ENCODE data around the gene CKS1B. TPM values are rescaled to one million over a fixed set of nuclear protein-coding genes. Genes with fewer than 3 reads are reported as not detected.

The CKS1B gene
- total and polyA plus RNA-seq, 2 donors (not counting 1 experiment from before 2014, with no cell fraction given): 16.8 to 33.0 TPM

GRCh38 chr1:154970631-154971340, 3.7 kb upstream of the CKS1B start, which contains the start of gene SHC1:
TSS of gene SHC1 (minus strand) at chr1:154970747. CDS start at chr1:154970526, 221 bp downstream.
- Mint-ChIP-seq H3K27ac (peak within 1 kb of the TSS; percentile 54), H3K4me3 (peak within 1 kb of the TSS; percentile 24), H3K27me3 (no peaks in the 10 kb centered on the region), H3K4me1 (peaks cover 27% of the 10 kb centered on the region), H3K9me3 (ENCODE audit: insufficient read depth) (no peaks in the 10 kb centered on the region)
- no peak for DNase-seq
- ChIA-PET CTCF (interaction anchor here (0.9 to 8.7 kb wide), 6 partner anchors 8 to 47 kb away, joined by 3 to 110 read pairs (median 4); partner anchors contain the start of genes PMVK and PYGO2), POLR2A (interaction anchor here (1.2 kb wide), 1 partner anchor 15 kb away, joined by 6 read pairs; the partner anchor contains the start of gene PBXIP1)
- no peaks in the 10 kb centered on the region for H3K9me3 ChIP-seq (ENCODE audit: control extremely low read depth in 1 of 3, control insufficient read depth in 2 of 3, insufficient read depth in 1 of 3, low read length in 2 of 3)
- peaks cover 13 to 33% of the 10 kb centered on the region in 2 donors for H3K4me1 ChIP-seq (ENCODE audit: control insufficient read depth in 2 of 2, insufficient read depth in 2 of 2, low read length in 2 of 2)
- no peak for ATAC-seq (ENCODE audit: low read depth)
- intact Hi-C loops (cut with micrococcal nuclease): loop anchor here (5.0 kb wide), 1 partner anchor 202 kb away; the partner anchor contains the start of genes KRTCAP2 and TRIM46
- 64% methylated on average over 3 of the region's 15 CpGs for WGBS (ENCODE audit: insufficient coverage)
- peaks cover 39% of the 10 kb centered on the region for H4K20me1 ChIP-seq (ENCODE audit: control insufficient read depth, insufficient read depth, low read length, poor library complexity, severe bottlenecking)
- no peak within 1 kb of the TSS for H2AFZ ChIP-seq (ENCODE audit: insufficient read depth, low read depth, low read length, poor library complexity, severe bottlenecking)
- H3K9ac ChIP-seq (ENCODE audit: low read length): no peak within 1 kb of the TSS
- no peak within 1 kb of the TSS for H3K4me3 ChIP-seq (ENCODE audit: control extremely low read depth in 1 of 5, extremely low read depth in 1 of 5, insufficient read depth in 1 of 5, low read depth in 2 of 5, low read length in 4 of 5)
- H3K79me2 ChIP-seq (ENCODE audit: control insufficient read depth, insufficient read depth, low read length): peaks cover 71% of the 10 kb centered on the region
- no peak within 1 kb of the TSS for H3K4me2 ChIP-seq (replicated peaks; ENCODE audit: low read depth, low read length, poor library complexity, severe bottlenecking)
- H3K36me3 ChIP-seq (replicated peaks in 1 of 2; ENCODE audit: control extremely low read depth in 1 of 2, control insufficient read depth in 1 of 2, extremely low read depth in 1 of 2, insufficient read depth in 2 of 2, low read length in 1 of 2): peaks cover 0 to 45% of the 10 kb centered on the region in 2 experiments
- TF ChIP-seq EZH2 (IDR thresholded peaks at IDR 0.05; ENCODE audit: borderline replicate concordance, insufficient read depth, low read depth, low read length, poor library complexity, severe bottlenecking) (no peak), CTCF (IDR thresholded peaks at IDR 0.05) (no peak)
- H3K27me3 ChIP-seq (replicated peaks in 1 of 4; ENCODE audit: control extremely low read depth in 1 of 4, control insufficient read depth in 3 of 4, insufficient read depth in 4 of 4, low read length in 3 of 4): no peaks in the 10 kb centered on the region
- peak within 1 kb of the TSS in 1 of 2 donors; percentile 14 for H3K27ac ChIP-seq (ENCODE audit: low read length in 2 of 2)

Data from B cell (primary cell).